ENCODE measurements around the gene FCRL2. TPM values are rescaled to one million over a fixed set of nuclear protein-coding genes. Genes with fewer than 3 reads are reported as not detected.

Gene FCRL2
- total and polyA plus RNA-seq, 2 donors: 0.33 to 6.4 TPM

- Histone ChIP-seq H3K4me1 (ENCODE audit: control insufficient read depth in 2 of 2, insufficient read depth in 2 of 2, low read length in 2 of 2) (no peaks in the 10 kb centered on the region), H3K36me3 (ENCODE audit: control insufficient read depth in 2 of 2, insufficient read depth in 2 of 2, low read length in 1 of 2) (no peaks in the 10 kb centered on the region), H3K9me3 (ENCODE audit: control insufficient read depth in 2 of 2, insufficient read depth in 1 of 2, low read length in 1 of 2) (no peaks in the 10 kb centered on the region), H3K27me3 (ENCODE audit: control insufficient read depth in 2 of 2, insufficient read depth in 1 of 2, low read length in 1 of 2) (no peaks in the 10 kb centered on the region), H3K27ac (ENCODE audit: low read depth in 1 of 2, low read length in 1 of 2) (no peak overlapping the region), H3K4me3 (ENCODE audit: low read length in 2 of 2) (no peak overlapping the region)
- WGBS: 79% methylated on average over 5 of the region's 5 CpGs
- DNase-seq (ENCODE audit: low read depth in 6 of 9, low spot score in 9 of 9): no peak
These were observed 74.6 kb downstream of the FCRL2 start for GRCh38 chr1:157702308-157702825.

GRCh38 chr1:157700732-157701131 lies 76.2 kb downstream of the FCRL2 start, which contains the start of gene FCRL3:
TSS of gene FCRL3 (minus strand) at chr1:157700769. CDS start at chr1:157700489, 280 bp downstream.
- 90% methylated on average over 4 of the region's 4 CpGs for WGBS
- no peak within 1 kb of the TSS for H3K4me3 ChIP-seq (ENCODE audit: low read length in 2 of 2)
- H3K36me3 ChIP-seq (ENCODE audit: control insufficient read depth in 2 of 2, insufficient read depth in 2 of 2, low read length in 1 of 2): no peaks in the 10 kb centered on the region
- DNase-seq (ENCODE audit: low read depth in 6 of 9, low spot score in 9 of 9): no peak
- H3K4me1 ChIP-seq (ENCODE audit: control insufficient read depth in 2 of 2, insufficient read depth in 2 of 2, low read length in 2 of 2): no peaks in the 10 kb centered on the region
- no peaks in the 10 kb centered on the region for H3K27me3 ChIP-seq (ENCODE audit: control insufficient read depth in 2 of 2, insufficient read depth in 1 of 2, low read length in 1 of 2)
- no peaks in the 10 kb centered on the region for H3K9me3 ChIP-seq (ENCODE audit: control insufficient read depth in 2 of 2, insufficient read depth in 1 of 2, low read length in 1 of 2)
- peak within 1 kb of the TSS in 1 of 2 donors; percentile 29 for H3K27ac ChIP-seq (ENCODE audit: low read depth in 1 of 2, low read length in 1 of 2)

GRCh38 chr1:157700305-157700704 lies 76.6 kb downstream of the FCRL2 start:
- 81% methylated on average over 5 of the region's 5 CpGs for WGBS
- Histone ChIP-seq H3K36me3 (ENCODE audit: control insufficient read depth in 2 of 2, insufficient read depth in 2 of 2, low read length in 1 of 2) (no peaks in the 10 kb centered on the region), H3K27me3 (ENCODE audit: control insufficient read depth in 2 of 2, insufficient read depth in 1 of 2, low read length in 1 of 2) (no peaks in the 10 kb centered on the region), H3K9me3 (ENCODE audit: control insufficient read depth in 2 of 2, insufficient read depth in 1 of 2, low read length in 1 of 2) (no peaks in the 10 kb centered on the region), H3K27ac (ENCODE audit: low read depth in 1 of 2, low read length in 1 of 2) (peak overlapping the region in 1 of 2 donors; percentile 29), H3K4me3 (ENCODE audit: low read length in 2 of 2) (no peak overlapping the region), H3K4me1 (ENCODE audit: control insufficient read depth in 2 of 2, insufficient read depth in 2 of 2, low read length in 2 of 2) (no peaks in the 10 kb centered on the region)
- DNase-seq (ENCODE audit: low read depth in 6 of 9, low spot score in 9 of 9): no peak

GRCh38 chr1:157697781-157698569 lies 79.0 kb downstream of the FCRL2 start:
- H3K27ac ChIP-seq (ENCODE audit: low read depth in 1 of 2, low read length in 1 of 2): no peak overlapping the region
- H3K4me1 ChIP-seq (ENCODE audit: control insufficient read depth in 2 of 2, insufficient read depth in 2 of 2, low read length in 2 of 2): no peaks in the 10 kb centered on the region
- no peaks in the 10 kb centered on the region for H3K27me3 ChIP-seq (ENCODE audit: control insufficient read depth in 2 of 2, insufficient read depth in 1 of 2, low read length in 1 of 2)
- no peaks in the 10 kb centered on the region for H3K9me3 ChIP-seq (ENCODE audit: control insufficient read depth in 2 of 2, insufficient read depth in 1 of 2, low read length in 1 of 2)
- no peak overlapping the region for H3K4me3 ChIP-seq (ENCODE audit: low read length in 2 of 2)
- H3K36me3 ChIP-seq (ENCODE audit: control insufficient read depth in 2 of 2, insufficient read depth in 2 of 2, low read length in 1 of 2): no peaks in the 10 kb centered on the region
- WGBS: 95% methylated on average over 4 of the region's 4 CpGs
- DNase-seq (ENCODE audit: low read depth in 6 of 9, low spot score in 9 of 9): peak in 2 of 9 donors; percentile 4 to 28

- Histone ChIP-seq H3K27me3 (ENCODE audit: control insufficient read depth in 2 of 2, insufficient read depth in 1 of 2, low read length in 1 of 2) (no peaks in the 10 kb centered on the region), H3K9me3 (ENCODE audit: control insufficient read depth in 2 of 2, insufficient read depth in 1 of 2, low read length in 1 of 2) (no peaks in the 10 kb centered on the region), H3K27ac (ENCODE audit: low read depth in 1 of 2, low read length in 1 of 2) (no peak overlapping the region), H3K36me3 (ENCODE audit: control insufficient read depth in 2 of 2, insufficient read depth in 2 of 2, low read length in 1 of 2) (no peaks in the 10 kb centered on the region), H3K4me1 (ENCODE audit: control insufficient read depth in 2 of 2, insufficient read depth in 2 of 2, low read length in 2 of 2) (no peaks in the 10 kb centered on the region), H3K4me3 (ENCODE audit: low read length in 2 of 2) (no peak overlapping the region)
- DNase-seq (ENCODE audit: low read depth in 6 of 9, low spot score in 9 of 9): no peak
- 93% methylated on average over 4 of the region's 4 CpGs for WGBS
These were observed 79.8 kb downstream of the FCRL2 start for GRCh38 chr1:157696966-157697628.

Other genes with a start within 250 kb of the FCRL2 start
- 0.80 TPM for gene FCRL5, start 224.6 kb downstream of the FCRL2 start, total RNA-seq
- 8.1 TPM for gene FCRL5, start 224.6 kb downstream of the FCRL2 start, polyA plus RNA-seq
- gene FCRL4, start 179.0 kb downstream of the FCRL2 start, total RNA-seq: 0.19 TPM
- gene FCRL4, start 179.0 kb downstream of the FCRL2 start, polyA plus RNA-seq: 0.48 TPM
- gene FCRL3, start 76.4 kb downstream of the FCRL2 start, total RNA-seq: 2.5 TPM
- gene FCRL3, start 76.4 kb downstream of the FCRL2 start, polyA plus RNA-seq: 2.8 TPM
- gene FCRL1, start 43.0 kb upstream of the FCRL2 start, total RNA-seq: 0.61 TPM
- gene FCRL1, start 43.0 kb upstream of the FCRL2 start, polyA plus RNA-seq: 4.0 TPM
- 1.2 TPM for gene CD5L, start 64.7 kb upstream of the FCRL2 start, total RNA-seq
- gene CD5L, start 64.7 kb upstream of the FCRL2 start, polyA plus RNA-seq: 6.8 TPM
- 5.9 TPM for gene KIRREL1, start 216.5 kb upstream of the FCRL2 start, total RNA-seq
- 3.4 TPM for gene KIRREL1, start 216.5 kb upstream of the FCRL2 start, polyA plus RNA-seq